Astrocyte (in vitro differentiated cells and primary cell): ENCODE data around the gene CFAP99.

Experiments
- CTCF ChIP-seq: IDR thresholded peaks from 2 replicates; pipeline ENCODE4 v1.5.1; 2011; ENCODE audit warnings: low read depth, mild to moderate bottlenecking, inconsistent platforms, low read length, moderate library complexity; ENCODE audit not compliant: insufficient read depth
- EZH2 ChIP-seq: IDR thresholded peaks from 2 replicates; pipeline ENCODE4 v1.6.1; 2012; ENCODE audit warnings: mild to moderate bottlenecking, low read length, inconsistent platforms; ENCODE audit not compliant: insufficient read depth

GRCh38 chr4:2470791-2471190 is 52.0 kb downstream of the CFAP99 start:
- TF ChIP-seq CTCF = no peak
- no peak for TF ChIP-seq EZH2
